Measurements from ENCODE around the gene XK. TPM values are rescaled to one million over a fixed set of nuclear protein-coding genes. Genes with fewer than 3 reads are reported as not detected.
A peak's percentile ranks its signal among the peaks of the same experiment; 100 is the strongest.

XK gene
- 1 to 10 TPM; 2.8 to 8.8 (median 5.1) TPM for total RNA-seq

- H3K27me3 ChIP-seq = no peaks in the 10 kb centered on the region
- peak within 1 kb of the TSS; percentile 51 to 64 (median 58) for H3K4me3 ChIP-seq
- intact Hi-C loops (cut with DNase I; ENCODE audit: low total_unique reads) (no loop called here), in situ Hi-C loops (cut with MboI; ENCODE audit: low sequenced_read_pairs in 4 of 4) (no loop called here)
- TF ChIP-seq CTCF (IDR thresholded peaks at IDR 0.05 in 4 of 5, conservative IDR thresholded peaks at IDR 0.05 in 1 of 5) (no peak), POLR2A (IDR thresholded peaks at IDR 0.05) (peak; percentile 59 to 76)
- H3K9me3 ChIP-seq = no peaks in the 10 kb centered on the region
- peak within 1 kb of the TSS; percentile 81 to 88 (median 87) for H3K27ac ChIP-seq
- ATAC-seq (peak; percentile 58 to 63), DNase-seq (peak; percentile 39 to 54)
- H3K36me3 ChIP-seq = no peaks in the 10 kb centered on the region
- peaks cover 0 to 7% of the 10 kb centered on the region in 2 donors for H3K4me1 ChIP-seq
These were observed at the start of gene XK for GRCh38 chrX:37685381-37686359. Gene XK, plus strand, starts transcription at chrX:37685791. Its CDS starts 171 bp downstream, at chrX:37685962.

GRCh38 chrX:37638047-37638446 is 47.5 kb upstream of the XK start:
- H3K4me3 ChIP-seq = no peak overlapping the region
- no peaks in the 10 kb centered on the region for H3K9me3 ChIP-seq
- no peak overlapping the region for H3K27ac ChIP-seq
- ATAC-seq (no peak), DNase-seq (no peak)
- intact Hi-C loops (cut with DNase I; ENCODE audit: low total_unique reads) (no loop called here), in situ Hi-C loops (cut with MboI; ENCODE audit: low sequenced_read_pairs in 4 of 4) (no loop called here)
- no peaks in the 10 kb centered on the region for H3K27me3 ChIP-seq
- H3K4me1 ChIP-seq = no peaks in the 10 kb centered on the region
- TF ChIP-seq POLR2A (IDR thresholded peaks at IDR 0.05) (no peak), CTCF (IDR thresholded peaks at IDR 0.05 in 4 of 5, conservative IDR thresholded peaks at IDR 0.05 in 1 of 5) (no peak)
- no peaks in the 10 kb centered on the region for H3K36me3 ChIP-seq

- Histone ChIP-seq H3K27ac (no peak overlapping the region), H3K27me3 (no peaks in the 10 kb centered on the region), H3K36me3 (no peaks in the 10 kb centered on the region), H3K9me3 (no peaks in the 10 kb centered on the region), H3K4me3 (no peak overlapping the region), H3K4me1 (no peaks in the 10 kb centered on the region)
- TF ChIP-seq POLR2A (IDR thresholded peaks at IDR 0.05) = no peak
- TF ChIP-seq CTCF (IDR thresholded peaks at IDR 0.05 in 4 of 5, conservative IDR thresholded peaks at IDR 0.05 in 1 of 5) = no peak
- intact Hi-C loops (cut with DNase I; ENCODE audit: low total_unique reads) (no loop called here), in situ Hi-C loops (cut with MboI; ENCODE audit: low sequenced_read_pairs in 4 of 4) (no loop called here)
- DNase-seq (no peak), ATAC-seq (no peak)
These were observed 45.4 kb upstream of the XK start for GRCh38 chrX:37640142-37640541.

- intact Hi-C loops (cut with DNase I; ENCODE audit: low total_unique reads) (no loop called here), in situ Hi-C loops (cut with MboI; ENCODE audit: low sequenced_read_pairs in 4 of 4) (no loop called here)
- Histone ChIP-seq H3K36me3 (no peaks in the 10 kb centered on the region), H3K4me3 (no peak overlapping the region), H3K9me3 (no peaks in the 10 kb centered on the region), H3K27ac (no peak overlapping the region), H3K4me1 (no peaks in the 10 kb centered on the region), H3K27me3 (no peaks in the 10 kb centered on the region)
- TF ChIP-seq POLR2A (IDR thresholded peaks at IDR 0.05) (no peak), CTCF (IDR thresholded peaks at IDR 0.05 in 4 of 5, conservative IDR thresholded peaks at IDR 0.05 in 1 of 5) (no peak)
- DNase-seq = no peak
- no peak for ATAC-seq
These were observed 43.7 kb upstream of the XK start for GRCh38 chrX:37641859-37642258.

Measured in gastrocnemius medialis (tissue), 4 donors.